GM23338 (cell line): Measurements from ENCODE around the gene TFB1M. TPM values are rescaled to one million over a fixed set of nuclear protein-coding genes. Genes with fewer than 3 reads are reported as not detected.

Source experiments
- ATAC-seq: fragments of 200-7000 bp; cut with Tn5 transposase; 3 replicates; pipeline ENCODE4 v1.9.1; 2020
- DNase-seq: peaks from one replicate; pipeline ENCODE4 v3.0.0-alpha.2; 2015; ENCODE audit warnings: low spot score
- H2AFZ ChIP-seq: fragments of 200-600 bp; sonication (generic); 2 replicates; pipeline ENCODE4 v1.8.0; 2016; ENCODE audit warnings: antibody characterized with exemption, mild to moderate bottlenecking, moderate library complexity
- H3F3A ChIP-seq: fragments of 200-600 bp; sonication (generic); replicated peaks from 2 replicates; pipeline ENCODE4 v1.8.0; 2017; ENCODE audit warnings: antibody characterized with exemption, mixed run types, low read depth
- H3K27ac ChIP-seq: fragments of 200-600 bp; sonication (generic); 2 replicates; pipeline ENCODE4 v1.6.1; 2016; ENCODE audit warnings: low read depth
- H3K27me3 ChIP-seq: fragments of 200-600 bp; sonication (generic); 2 replicates; pipeline ENCODE4 v1.8.0; 2016; ENCODE audit warnings: mild to moderate bottlenecking, mixed run types, moderate library complexity; ENCODE audit not compliant: insufficient read depth
- H3K36me3 ChIP-seq: fragments of 200-600 bp; sonication (generic); 2 replicates; pipeline ENCODE4 v1.8.0; 2016; ENCODE audit warnings: mild to moderate bottlenecking; ENCODE audit not compliant: insufficient read depth
- H3K4me1 ChIP-seq: fragments of 200-600 bp; sonication (generic); 2 replicates; pipeline ENCODE4 v1.8.0; 2016; ENCODE audit warnings: mild to moderate bottlenecking, moderate library complexity; ENCODE audit not compliant: insufficient read depth
- H3K4me2 ChIP-seq: fragments of 200-600 bp; sonication (generic); 2 replicates; pipeline ENCODE4 v1.7.1; 2017; ENCODE audit warnings: mixed run types
- H3K4me3 ChIP-seq: fragments of 200-600 bp; sonication (generic); 2 replicates; pipeline ENCODE4 v1.6.1; 2016; ENCODE audit warnings: mixed run types
- H3K79me2 ChIP-seq: fragments of 200-600 bp; sonication (generic); replicated peaks from 2 replicates; pipeline ENCODE4 v1.8.0; 2017; ENCODE audit warnings: mild to moderate bottlenecking; ENCODE audit not compliant: insufficient read depth
- H3K9me2 ChIP-seq: fragments of 200-600 bp; sonication (generic); 2 replicates; pipeline ENCODE4 v1.8.0; 2017; ENCODE audit not compliant: insufficient read depth
- H4K20me1 ChIP-seq: fragments of 200-600 bp; sonication (generic); replicated peaks from 2 replicates; pipeline ENCODE4 v1.8.0; 2017; ENCODE audit warnings: mild to moderate bottlenecking; ENCODE audit not compliant: insufficient read depth
- H3K27ac Mint-ChIP-seq: 2 replicates; pipeline ENCODE4 v1.8.0; 2020; ENCODE audit warnings: inconsistent platforms, mild to moderate bottlenecking, moderate library complexity, mixed read lengths
- H3K27me3 Mint-ChIP-seq: 3 replicates; pipeline ENCODE4 v1.8.0; 2022; ENCODE audit warnings: low read depth, mild to moderate bottlenecking, moderate library complexity, mixed read lengths, inconsistent platforms; ENCODE audit not compliant: insufficient read depth, poor library complexity
- H3K36me3 Mint-ChIP-seq: 3 replicates; pipeline ENCODE4 v1.8.0; 2021; ENCODE audit warnings: low read depth, mild to moderate bottlenecking, inconsistent platforms, moderate library complexity, mixed read lengths
- H3K4me1 Mint-ChIP-seq: 3 replicates; pipeline ENCODE4 v1.8.0; 2020; ENCODE audit warnings: mild to moderate bottlenecking, inconsistent platforms, mixed read lengths
- H3K4me3 Mint-ChIP-seq: 3 replicates; pipeline ENCODE4 v1.8.0; 2021; ENCODE audit warnings: moderate library complexity, mild to moderate bottlenecking, inconsistent platforms, mixed read lengths
- H3K9me3 Mint-ChIP-seq: 3 replicates; pipeline ENCODE4 v1.8.0; 2020; ENCODE audit warnings: moderate library complexity, mild to moderate bottlenecking, inconsistent platforms, mixed read lengths
- CREB1 ChIP-seq: fragments of 250-450 bp; sonication (Bioruptor Pico); IDR thresholded peaks from 2 replicates; pipeline ENCODE4 v1.5.0; 2020; ENCODE audit warnings: low read depth, mild to moderate bottlenecking, moderate library complexity
- EZH2 ChIP-seq: fragments of 200-600 bp; sonication (generic); IDR thresholded peaks from one replicate; pipeline ENCODE4 v1.8.0; 2017; ENCODE audit warnings: antibody characterized with exemption, mild to moderate bottlenecking, low read depth; ENCODE audit not compliant: unreplicated experiment
- EZH2phosphoT487 ChIP-seq: fragments of 200-600 bp; sonication (generic); IDR thresholded peaks from one replicate; pipeline ENCODE4 v1.8.1; 2018; ENCODE audit warnings: antibody characterized with exemption; ENCODE audit not compliant: unreplicated experiment
- JUNB ChIP-seq: IDR thresholded peaks from one replicate; pipeline ENCODE4 v1.6.1; 2016; ENCODE audit warnings: antibody characterized with exemption; ENCODE audit not compliant: unreplicated experiment
- NANOG ChIP-seq: IDR thresholded peaks from 2 replicates; pipeline ENCODE4 v1.6.1; 2016; ENCODE audit warnings: antibody characterized with exemption, borderline replicate concordance
- POLR2AphosphoS5 ChIP-seq: IDR thresholded peaks from 2 replicates; pipeline ENCODE4 v1.6.1; 2016; ENCODE audit warnings: antibody characterized with exemption, low read depth
- STAT1 ChIP-seq: IDR thresholded peaks from one replicate; pipeline ENCODE4 v1.6.1; 2016; ENCODE audit warnings: antibody characterized with exemption; ENCODE audit not compliant: unreplicated experiment
- ZNF114 ChIP-seq: fragments of 250-450 bp; sonication (Bioruptor Pico); IDR thresholded peaks from 2 replicates; pipeline ENCODE4 v1.5.0; 2020; ENCODE audit warnings: mild to moderate bottlenecking, moderate library complexity
- ZNF462 ChIP-seq: fragments of 250-450 bp; sonication (Bioruptor Pico); IDR thresholded peaks from 2 replicates; pipeline ENCODE4 v1.5.0; 2020; ENCODE audit warnings: mild to moderate bottlenecking, moderate library complexity
- polyA plus RNA-seq: library from polyadenylated mRNA; unstranded; fragments of >200 nt; fragmentation: Nextera tagmentation; extraction: Ambion mirVana; gene quantifications from 2 replicates; pipeline ENCODE4 v1.2.1, GENCODE V29; 2016
- total RNA-seq: library from RNA; depleted of rRNA; stranded (reverse); fragments of >200 nt; shearing (Covaris generic); gene quantifications from 2 replicates; pipeline ENCODE4 v1.2.3, GENCODE V29; 2014
- TF ChIP-seq, protein P1 (sequence below), 2 experiments: fragments of 200-600 bp in 1 of 2; sonication (generic) in 1 of 2; conservative IDR thresholded peaks; 2 replicates each; pipeline versions ENCODE4 v1.5.1 to v1.6.1; 2016 to 2017; ENCODE audit warnings: antibody characterized with exemption in 2 of 2, low read depth in 2 of 2, mild to moderate bottlenecking in 2 of 2, moderate library complexity in 1 of 2

The TFB1M gene
- total and polyA plus RNA-seq, 2 experiments from 2014 or later: 51.1 to 66.9 TPM

- ATAC-seq: peak; percentile 80
Observed at GRCh38 chr6:155247618-155248007, 66.7 kb downstream of the TFB1M start.

DNA sequence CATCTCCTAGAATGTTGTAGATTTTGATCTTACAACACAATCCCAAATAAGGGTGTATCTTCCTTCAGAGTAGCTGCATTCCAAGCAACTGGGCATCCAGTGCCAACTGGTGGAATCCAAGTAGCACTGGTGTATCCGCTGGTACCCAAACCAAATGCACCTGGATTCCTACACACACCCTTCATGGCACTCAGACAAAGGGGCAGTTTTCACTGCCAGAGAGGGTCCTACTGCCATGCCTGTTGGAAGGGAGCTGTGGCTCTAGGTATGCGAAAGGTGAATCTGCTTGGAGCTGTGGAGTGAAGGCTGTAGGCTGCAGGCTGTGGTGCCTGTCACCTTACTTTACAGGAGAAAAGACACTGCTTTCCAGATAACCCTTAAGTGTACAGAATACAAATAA lies 67.5 kb downstream of the TFB1M start:
- no peak overlapping the region for H3K4me3 Mint-ChIP-seq
- no peaks in the 10 kb centered on the region for H3K79me2 ChIP-seq
- H3K27me3 ChIP-seq: no peaks in the 10 kb centered on the region
- H3K4me3 ChIP-seq: no peak overlapping the region
- peaks cover 4% of the 10 kb centered on the region; the same call in 1 of the 2 replicates for H3F3A ChIP-seq
- H3K36me3 ChIP-seq: peaks cover 4% of the 10 kb centered on the region
- no peak for TF ChIP-seq ZNF462
- no peak for TF ChIP-seq EZH2
- TF ChIP-seq ZNF114 (CRISPR knock-in tag): no peak
- peaks cover 8% of the 10 kb centered on the region for H3K27me3 Mint-ChIP-seq
- no peak overlapping the region for H3K4me2 ChIP-seq
- no peaks in the 10 kb centered on the region for H3K9me2 ChIP-seq
- peak overlapping the region; percentile 91 for H3K27ac ChIP-seq
- ATAC-seq (no peak), DNase-seq (no peak)
- H3K4me1 ChIP-seq: 0 out of 2 replicates have a peak, but pooled peaks cover 3% of the 10 kb centered on the region
- H2AFZ ChIP-seq: no peak overlapping the region
- H3K9me3 Mint-ChIP-seq: no peaks in the 10 kb centered on the region; the same call in 2 of the 3 replicates
- peaks cover 74% of the 10 kb centered on the region; the same call in 2 of the 3 replicates for H3K36me3 Mint-ChIP-seq
- no peak overlapping the region for H3K27ac Mint-ChIP-seq
- peaks cover 9% of the 10 kb centered on the region for H3K4me1 Mint-ChIP-seq
- H4K20me1 ChIP-seq: no peaks in the 10 kb centered on the region

More at GRCh38 chr6:155247618-155248007, 66.7 kb downstream of the TFB1M start:
- H4K20me1 ChIP-seq: no peaks in the 10 kb centered on the region
- no peak overlapping the region for H3K4me2 ChIP-seq
- peak overlapping the region; percentile 93; the same call in 1 of the 2 replicates for H3K27ac ChIP-seq
- Mint-ChIP-seq H3K27ac (peak overlapping the region; percentile 78), H3K36me3 (peaks cover 70% of the 10 kb centered on the region; the same call in 2 of the 3 replicates), H3K27me3 (peaks cover 8% of the 10 kb centered on the region), H3K4me3 (no peak overlapping the region), H3K9me3 (no peaks in the 10 kb centered on the region), H3K4me1 (peaks cover 10% of the 10 kb centered on the region; the same call in 2 of the 3 replicates)
- no peak for TF ChIP-seq JUNB
- no peak for TF ChIP-seq EZH2phosphoT487
- TF ChIP-seq, protein P1, sequence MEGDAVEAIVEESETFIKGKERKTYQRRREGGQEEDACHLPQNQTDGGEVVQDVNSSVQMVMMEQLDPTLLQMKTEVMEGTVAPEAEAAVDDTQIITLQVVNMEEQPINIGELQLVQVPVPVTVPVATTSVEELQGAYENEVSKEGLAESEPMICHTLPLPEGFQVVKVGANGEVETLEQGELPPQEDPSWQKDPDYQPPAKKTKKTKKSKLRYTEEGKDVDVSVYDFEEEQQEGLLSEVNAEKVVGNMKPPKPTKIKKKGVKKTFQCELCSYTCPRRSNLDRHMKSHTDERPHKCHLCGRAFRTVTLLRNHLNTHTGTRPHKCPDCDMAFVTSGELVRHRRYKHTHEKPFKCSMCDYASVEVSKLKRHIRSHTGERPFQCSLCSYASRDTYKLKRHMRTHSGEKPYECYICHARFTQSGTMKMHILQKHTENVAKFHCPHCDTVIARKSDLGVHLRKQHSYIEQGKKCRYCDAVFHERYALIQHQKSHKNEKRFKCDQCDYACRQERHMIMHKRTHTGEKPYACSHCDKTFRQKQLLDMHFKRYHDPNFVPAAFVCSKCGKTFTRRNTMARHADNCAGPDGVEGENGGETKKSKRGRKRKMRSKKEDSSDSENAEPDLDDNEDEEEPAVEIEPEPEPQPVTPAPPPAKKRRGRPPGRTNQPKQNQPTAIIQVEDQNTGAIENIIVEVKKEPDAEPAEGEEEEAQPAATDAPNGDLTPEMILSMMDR (conservative IDR thresholded peaks at IDR 0.05; ENCODE audit: low read depth in 2 of 2): no peak
- no peak for TF ChIP-seq NANOG
- no peak for TF ChIP-seq CREB1 (CRISPR knock-in tag)
- no peak for TF ChIP-seq POLR2AphosphoS5
- TF ChIP-seq STAT1: no peak
- no peak for TF ChIP-seq EZH2
- peaks cover 5% of the 10 kb centered on the region; the same call in 1 of the 2 replicates for H3K4me1 ChIP-seq
- DNase-seq: peak; percentile 80
- no peaks in the 10 kb centered on the region for H3K9me2 ChIP-seq
- no peak overlapping the region for H3K4me3 ChIP-seq
- peaks cover 4% of the 10 kb centered on the region; the same call in 1 of the 2 replicates for H3F3A ChIP-seq
- no peaks in the 10 kb centered on the region for H3K27me3 ChIP-seq
- no peak overlapping the region for H2AFZ ChIP-seq
- peaks cover 9% of the 10 kb centered on the region for H3K36me3 ChIP-seq
- no peaks in the 10 kb centered on the region for H3K79me2 ChIP-seq
